ENCODE results near the gene PRLHR. TPM values are rescaled to one million over a fixed set of nuclear protein-coding genes. Genes with fewer than 3 reads are reported as not detected.

PRLHR gene
- total and polyA plus RNA-seq, 10 of the 15 experiments (the other 5 are each of a cell fraction or from before 2014, with no cell fraction given): not detected

GRCh38 chr10:118594392-118595063 is 920 bp downstream of the PRLHR start (continued):
- TF ChIP-seq MYC (IDR thresholded peaks at IDR 0.05; ENCODE audit: insufficient read depth, insufficient read length, insufficient replicate concordance, low read length, severe bottlenecking) (no peak), ZNF207 (IDR thresholded peaks at IDR 0.05; ENCODE audit: borderline replicate concordance) (no peak), NRF1 (conservative IDR thresholded peaks at IDR 0.05; ENCODE audit: low read depth, low read length) (no peak)

- Histone ChIP-seq H3K4me3 (no peak overlapping the region), H2AFZ (ENCODE audit: control insufficient read depth, low read depth, low read length) (no peak overlapping the region), H3K9me3 (replicated peaks; ENCODE audit: control insufficient read depth, insufficient read depth, low read length) (no peaks in the 10 kb centered on the region; the same call in 2 of the 3 replicates), H3K9ac (ENCODE audit: control insufficient read depth, insufficient read depth, low read length) (no peak overlapping the region), H3K4me1 (ENCODE audit: control insufficient read depth, insufficient read depth, low read length) (no peaks in the 10 kb centered on the region), H4K20me1 (ENCODE audit: control insufficient read depth, insufficient read depth) (no peaks in the 10 kb centered on the region), H3K27ac (ENCODE audit: control insufficient read depth, insufficient read depth) (no peak overlapping the region), H3K27me3 (replicated peaks in 1 of 2; ENCODE audit: control insufficient read depth in 2 of 2, insufficient read depth in 2 of 2, low read length in 1 of 2) (peaks cover 0 to 3% of the 10 kb centered on the region in 2 experiments; a peak in 2 of 4 replicates), H3K4me2 (ENCODE audit: control insufficient read depth, insufficient read depth) (no peak overlapping the region), H3K36me3 (ENCODE audit: control insufficient read depth in 2 of 2, insufficient read depth in 2 of 2, low read length in 1 of 2) (no peaks in the 10 kb centered on the region), H3K79me2 (ENCODE audit: control insufficient read depth, insufficient read depth, low read length) (no peaks in the 10 kb centered on the region)
- in situ Hi-C loops (cut with MboI): no loop called here
- BruUV-seq (replicated peaks): no TSS peak
- no peak for ATAC-seq
- intact Hi-C loops (cut with micrococcal nuclease; ENCODE audit: unreplicated experiment): no loop called here
- ChIA-PET POLR2A (no interaction called here), RAD21 (ENCODE audit: unreplicated experiment) (no interaction called here), SMC1A (ENCODE audit: uncharacterized antibody, unreplicated experiment) (interaction anchor here (0.6 kb wide), 1 partner anchor 1042 kb away, joined by 3 read pairs; no protein-coding TSS in a partner anchor), CTCF (interaction anchor here (1.4 to 2.1 kb wide), 4 partner anchors 23 to 128 kb away, joined by 3 to 7 read pairs (median 6); no protein-coding TSS in a partner anchor)
- FAIRE-seq: no peak
- WGBS (ENCODE audit: insufficient coverage, insufficient replicate concordance, low lambda C conversion rate, missing lambda C conversion rate): 0% methylated on average over 2 of the region's 2 CpGs
- DNase-seq (ENCODE audit: low read depth, low spot score): no peak
- TF ChIP-seq EGR1 (IDR thresholded peaks at IDR 0.05; ENCODE audit: borderline replicate concordance in 1 of 2, low read depth in 2 of 2, low read length in 2 of 2) (no peak), JUND (IDR thresholded peaks at IDR 0.05; ENCODE audit: low read depth, low read length) (no peak), MTA3 (IDR thresholded peaks at IDR 0.05; ENCODE audit: borderline replicate concordance, low read length) (no peak), ZBTB11 (CRISPR knock-in tag; IDR thresholded peaks at IDR 0.05) (no peak), RUNX3 (IDR thresholded peaks at IDR 0.05; ENCODE audit: low read length) (no peak), CBX3 (IDR thresholded peaks at IDR 0.05; ENCODE audit: borderline replicate concordance, low read depth) (no peak), ZSCAN29 (IDR thresholded peaks at IDR 0.05) (no peak), SUPT20H (IDR thresholded peaks at IDR 0.05; ENCODE audit: borderline replicate concordance, control insufficient read depth, low read depth, low read length) (no peak), SIN3A (IDR thresholded peaks at IDR 0.05; ENCODE audit: low read depth, low read length) (no peak), ZNF384 (IDR thresholded peaks at IDR 0.05; ENCODE audit: borderline replicate concordance, low read depth, low read length) (no peak), ATF3 (IDR thresholded peaks at IDR 0.05; ENCODE audit: borderline replicate concordance, extremely low read depth, low read depth, low read length) (no peak), STAT1 (conservative IDR thresholded peaks at IDR 0.05) (no peak)
These were observed 2.6 kb downstream of the PRLHR start for GRCh38 chr10:118592675-118593330.
